SK-N-MC (cell line): ENCODE measurements around the gene P4HA1.

Experiments
- DNase-seq: peaks from one replicate; pipeline ENCODE4 v3.0.0-alpha.2; 2011; ENCODE audit warnings: low read depth, low spot score
- H3K27ac ChIP-seq: fragments of 200-600 bp; sonication (generic); 2 replicates; pipeline ENCODE4 v1.5.1; 2016; ENCODE audit warnings: mixed run types
- H3K36me3 ChIP-seq: fragments of 200-600 bp; sonication (generic); 2 replicates; pipeline ENCODE4 v1.6.1; 2017; ENCODE audit warnings: antibody characterized with exemption, low read length, mixed read lengths; ENCODE audit not compliant: insufficient read depth
- H3K4me3 ChIP-seq: fragments of 200-600 bp; sonication (generic); 2 replicates; pipeline ENCODE4 v1.5.1; 2016
- H3K9ac ChIP-seq: fragments of 200-600 bp; sonication (generic); 2 replicates; pipeline ENCODE4 v1.8.0; 2017; ENCODE audit warnings: mixed run types, mixed read lengths; ENCODE audit not compliant: insufficient read length
- H3K9me3 ChIP-seq: fragments of 200-600 bp; sonication (generic); 2 replicates; pipeline ENCODE4 v1.6.1; 2017; ENCODE audit warnings: low read depth, mild to moderate bottlenecking, antibody characterized with exemption, low read length, moderate library complexity, mixed read lengths
- EZH2 ChIP-seq: fragments of 200-600 bp; sonication (generic); IDR thresholded peaks from one replicate; pipeline ENCODE4 v1.6.1; 2017; ENCODE audit warnings: antibody characterized with exemption
- FOXP2 ChIP-seq: optimal IDR thresholded peaks from 2 replicates; pipeline ENCODE3; 2011; ENCODE audit warnings: mild to moderate bottlenecking, moderate library complexity; ENCODE audit not compliant: insufficient read depth; ENCODE audit errors: extremely low read length, control extremely low read depth
- POLR2AphosphoS5 ChIP-seq: IDR thresholded peaks from 2 replicates; pipeline ENCODE4 v1.6.1; 2012; ENCODE audit warnings: mild to moderate bottlenecking, low read depth, low read length, borderline replicate concordance

Gene P4HA1

DNA sequence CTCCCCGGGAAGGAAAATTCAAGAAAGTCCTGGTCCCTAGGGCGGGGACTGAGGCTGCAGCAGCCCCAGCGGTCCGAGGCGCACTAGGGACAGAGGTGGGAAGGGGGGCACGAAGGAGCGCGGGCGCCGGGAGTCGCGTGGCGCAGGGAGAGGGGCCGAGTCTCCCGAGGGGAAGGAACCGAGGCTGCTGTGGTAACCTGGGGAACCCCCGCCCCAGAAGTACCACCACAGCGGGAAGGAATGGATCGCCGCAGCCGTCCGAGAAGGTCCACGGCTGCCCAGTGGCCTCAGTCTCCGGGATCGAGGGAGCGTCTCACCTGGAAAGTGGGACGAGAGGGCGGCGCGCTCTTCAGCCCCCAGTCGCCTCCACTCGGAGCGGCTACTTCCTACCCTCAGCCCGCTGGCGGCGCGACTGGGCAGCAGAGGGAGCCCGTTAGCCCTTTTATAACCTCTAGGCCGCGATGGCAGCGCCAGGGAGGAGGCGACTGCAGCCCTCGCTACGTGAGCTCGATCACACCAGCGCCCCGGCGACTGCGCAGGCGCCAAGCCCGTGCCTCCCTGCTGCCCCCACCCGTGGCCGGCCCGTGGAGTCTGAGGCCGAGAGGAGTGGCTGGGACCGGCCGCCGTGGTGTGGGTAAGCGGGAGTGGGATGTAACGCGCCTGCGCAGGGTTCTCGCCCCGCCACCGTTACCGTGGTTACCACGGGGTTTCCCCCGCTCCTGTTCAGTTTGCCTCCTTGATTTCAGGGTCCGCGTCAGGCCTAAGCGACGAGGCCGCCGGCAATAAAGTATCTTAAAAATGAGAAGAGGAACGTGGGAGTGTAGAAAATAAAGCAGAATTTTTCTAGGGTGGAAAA, at the start of gene P4HA1:
TSS of gene P4HA1 (minus strand) at position 418 of the 856 bp plus-strand sequence. CDS start 21,983 bp downstream, outside the sequence.
- Histone ChIP-seq H3K9ac (peak within 1 kb of the TSS; percentile 73), H3K36me3 (no peaks in the 10 kb centered on the region), H3K27ac (peak within 1 kb of the TSS; percentile 83), H3K4me3 (peak within 1 kb of the TSS; percentile 83), H3K9me3 (no peaks in the 10 kb centered on the region)
- DNase-seq: no peak
- TF ChIP-seq POLR2AphosphoS5 (peak; percentile 83), EZH2 (no peak)

DNA sequence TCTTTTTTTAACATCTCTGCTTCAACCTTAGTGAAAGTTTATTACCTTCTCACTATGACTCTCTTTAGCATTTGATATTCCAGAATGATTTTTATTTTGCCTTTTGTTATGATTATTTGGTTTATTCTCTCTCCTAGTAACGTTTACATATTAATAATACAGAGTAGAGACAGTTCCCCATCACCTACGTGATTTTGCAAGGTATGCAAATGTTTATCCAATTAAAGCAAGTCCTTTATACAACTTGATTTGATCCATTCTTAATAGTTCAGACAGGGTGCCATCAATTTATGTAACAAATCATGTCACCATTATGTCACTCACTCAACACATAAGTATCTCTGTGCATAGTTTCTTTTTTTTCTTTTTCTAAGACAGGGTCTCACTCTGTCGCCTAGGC, 44.9 kb upstream of the P4HA1 start:
- no peaks in the 10 kb centered on the region for H3K9me3 ChIP-seq
- TF ChIP-seq FOXP2 (no peak), POLR2AphosphoS5 (no peak), EZH2 (no peak)
- H3K4me3 ChIP-seq: no peak overlapping the region
- no peak overlapping the region for H3K27ac ChIP-seq
- H3K9ac ChIP-seq: no peak overlapping the region
- DNase-seq: no peak
- H3K36me3 ChIP-seq: peaks cover 11% of the 10 kb centered on the region; the same call in 1 of the 2 replicates

GRCh38 chr10:73139251-73139650, 42.6 kb upstream of the P4HA1 start:
- no peak for DNase-seq
- Histone ChIP-seq H3K9ac (no peak overlapping the region), H3K4me3 (no peak overlapping the region), H3K9me3 (no peaks in the 10 kb centered on the region), H3K27ac (no peak overlapping the region), H3K36me3 (peaks cover 29% of the 10 kb centered on the region)
- TF ChIP-seq EZH2: no peak
- no peak for TF ChIP-seq POLR2AphosphoS5
- TF ChIP-seq FOXP2: no peak

DNA sequence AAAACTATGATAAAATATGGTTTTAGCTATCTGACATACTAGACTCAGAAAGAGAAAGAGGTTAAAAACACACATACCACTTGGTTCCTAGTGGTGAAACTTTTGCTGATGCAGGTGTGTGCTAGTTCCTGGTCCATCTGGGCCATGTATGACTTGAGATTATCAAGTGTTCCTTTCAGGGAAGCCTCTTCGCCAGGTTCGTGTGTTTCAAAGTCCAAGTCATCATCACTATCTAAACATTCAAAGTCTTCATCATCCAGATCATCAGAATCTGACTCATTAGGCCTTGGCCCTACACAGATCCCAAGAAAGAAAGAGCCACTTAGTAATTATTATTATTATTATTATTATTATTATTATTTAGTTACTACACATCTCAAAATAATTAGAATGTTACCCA, 40.0 kb upstream of the P4HA1 start:
- Histone ChIP-seq H3K36me3 (peaks cover 37% of the 10 kb centered on the region), H3K4me3 (no peak overlapping the region), H3K27ac (no peak overlapping the region), H3K9me3 (no peaks in the 10 kb centered on the region), H3K9ac (no peak overlapping the region)
- DNase-seq: no peak
- TF ChIP-seq FOXP2: no peak
- TF ChIP-seq EZH2: no peak
- no peak for TF ChIP-seq POLR2AphosphoS5

DNA sequence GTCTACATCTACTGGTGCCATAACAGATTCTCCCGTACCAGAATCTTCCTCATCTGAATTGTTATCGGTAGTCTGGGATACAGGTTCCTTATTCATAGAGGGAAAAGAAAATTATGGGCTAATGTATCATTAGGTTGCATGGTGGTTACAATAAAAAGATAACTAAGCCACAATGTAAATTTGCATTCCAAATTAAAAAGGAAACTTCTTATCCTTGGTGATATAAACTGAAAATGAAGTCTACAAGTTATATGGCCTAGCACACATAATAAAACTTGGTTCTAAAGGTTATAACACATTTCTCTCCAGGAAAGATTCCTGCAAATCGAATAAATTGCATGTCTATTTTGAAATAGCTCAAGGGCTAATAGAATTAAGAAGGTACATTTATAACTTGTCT, 38.1 kb upstream of the P4HA1 start:
- no peak overlapping the region for H3K9ac ChIP-seq
- H3K4me3 ChIP-seq: no peak overlapping the region
- peaks cover 45% of the 10 kb centered on the region for H3K36me3 ChIP-seq
- H3K27ac ChIP-seq: no peak overlapping the region
- DNase-seq: no peak
- H3K9me3 ChIP-seq: no peaks in the 10 kb centered on the region
- TF ChIP-seq FOXP2 (no peak), POLR2AphosphoS5 (no peak), EZH2 (no peak)

DNA sequence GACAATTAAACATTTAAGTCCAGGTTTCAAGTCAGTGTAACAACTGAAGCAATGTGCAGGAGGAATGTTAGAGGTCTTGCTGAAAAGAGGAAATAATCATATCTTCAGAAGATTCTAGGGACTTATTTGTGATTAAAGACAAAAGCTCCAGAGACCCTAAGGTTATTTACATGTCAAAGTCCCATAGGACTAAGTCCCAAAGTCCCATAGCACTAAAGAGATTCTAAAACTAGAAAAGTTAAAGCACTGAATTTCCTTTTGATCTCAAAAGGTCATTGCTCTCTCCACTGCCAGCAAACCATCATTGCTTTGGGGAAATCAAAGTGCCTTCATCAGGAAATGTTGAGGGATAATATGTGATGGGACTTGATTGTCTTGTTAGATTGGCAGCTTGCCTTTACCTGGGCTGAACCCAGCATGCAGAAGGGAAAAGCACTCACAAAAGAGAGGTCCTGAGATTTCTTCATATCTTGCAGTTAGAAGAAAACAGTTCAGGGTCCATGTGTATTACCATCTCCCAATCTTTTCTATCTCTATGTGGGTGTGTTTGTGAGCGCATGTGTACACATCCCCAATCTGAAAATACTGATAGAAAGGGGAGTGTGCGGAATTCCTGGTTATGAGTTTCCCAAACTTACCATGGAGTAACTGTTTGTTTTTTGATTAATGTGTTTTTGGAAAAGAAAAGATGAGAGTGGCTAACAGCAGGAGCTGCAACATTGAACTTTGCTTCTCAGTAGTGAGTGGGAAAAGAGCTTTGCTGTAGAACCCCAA, 35.4 kb upstream of the P4HA1 start:
- Histone ChIP-seq H3K9ac (no peak overlapping the region), H3K9me3 (no peaks in the 10 kb centered on the region), H3K36me3 (peaks cover 39% of the 10 kb centered on the region), H3K4me3 (no peak overlapping the region), H3K27ac (no peak overlapping the region)
- no peak for TF ChIP-seq FOXP2
- TF ChIP-seq EZH2: no peak
- no peak for TF ChIP-seq POLR2AphosphoS5
- no peak for DNase-seq

GRCh38 chr10:73131301-73131700, 34.6 kb upstream of the P4HA1 start:
- Histone ChIP-seq H3K9ac (no peak overlapping the region), H3K9me3 (no peaks in the 10 kb centered on the region), H3K36me3 (peaks cover 36% of the 10 kb centered on the region), H3K27ac (no peak overlapping the region), H3K4me3 (no peak overlapping the region)
- TF ChIP-seq FOXP2: no peak
- TF ChIP-seq POLR2AphosphoS5: no peak
- no peak for TF ChIP-seq EZH2
- no peak for DNase-seq

DNA sequence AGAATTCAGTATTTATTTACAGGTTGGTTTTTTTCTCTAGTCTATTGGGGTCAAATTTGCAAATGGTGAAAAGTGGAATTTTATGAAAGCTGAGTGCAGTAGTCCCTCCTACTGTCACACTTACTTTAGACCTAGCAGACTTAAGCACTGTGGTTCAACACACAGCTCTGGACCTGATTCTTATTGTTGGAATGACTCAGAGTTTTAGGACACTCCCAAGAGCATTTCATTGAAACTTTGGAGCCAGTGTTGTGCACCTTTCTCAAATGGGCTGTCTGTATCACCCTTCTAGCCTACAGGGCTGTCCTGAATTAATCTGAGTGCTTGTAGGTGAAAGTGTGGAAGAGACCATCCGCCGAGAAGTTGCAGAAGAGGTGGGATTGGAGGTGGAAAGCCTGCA, 29.7 kb upstream of the P4HA1 start:
- no peak for TF ChIP-seq EZH2
- TF ChIP-seq POLR2AphosphoS5: no peak
- no peak for TF ChIP-seq FOXP2
- Histone ChIP-seq H3K9ac (no peak overlapping the region), H3K4me3 (no peak overlapping the region), H3K9me3 (no peaks in the 10 kb centered on the region), H3K27ac (no peak overlapping the region), H3K36me3 (peaks cover 7% of the 10 kb centered on the region; the same call in 1 of the 2 replicates)
- no peak for DNase-seq

DNA sequence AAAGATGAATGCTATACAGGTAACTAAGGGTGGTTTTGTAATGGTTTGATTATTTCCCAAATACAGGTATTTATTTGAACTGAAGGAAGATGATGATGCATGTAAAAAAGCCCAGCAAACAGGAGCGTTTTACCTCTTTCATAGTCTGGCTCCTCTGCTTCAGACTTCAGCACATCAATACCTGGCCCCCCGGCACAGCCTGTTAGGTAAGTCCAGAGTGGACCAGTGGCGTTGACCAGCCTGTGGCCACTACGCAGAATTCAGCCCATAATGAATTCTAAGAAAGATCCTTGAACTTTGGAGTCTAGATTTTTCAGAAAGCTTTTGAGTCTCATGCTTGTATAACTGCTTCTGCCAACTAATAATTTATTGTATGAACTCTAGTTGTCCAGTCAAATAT, 23.3 kb upstream of the P4HA1 start:
- Histone ChIP-seq H3K36me3 (no peaks in the 10 kb centered on the region), H3K9ac (no peak overlapping the region), H3K4me3 (no peak overlapping the region), H3K27ac (no peak overlapping the region), H3K9me3 (no peaks in the 10 kb centered on the region)
- no peak for DNase-seq
- TF ChIP-seq POLR2AphosphoS5 (no peak), FOXP2 (no peak), EZH2 (no peak)
